Stimulated activated CD4-positive, alpha-beta T cell treated with anti-CD3 and anti-CD28 coated beads, Interleukin-4, amount 100 ng/mL, for 24 hours (primary cell): ENCODE data around the gene KIF2A.

Experiments
- DNase-seq: peaks from one replicate; pipeline ENCODE4 v3.0.0-alpha.2; 2020

Gene KIF2A

GRCh38 chr5:62305715-62306322 is at the start of gene KIF2A:
KIF2A (plus strand) TSS chr5:62306206; CDS start chr5:62306473, 267 bp downstream.
- peak; percentile 91 for DNase-seq

- no peak for DNase-seq
These were observed 49.0 kb upstream of the KIF2A start for GRCh38 chr5:62257020-62257367.

GRCh38 chr5:62258654-62259053 is 47.4 kb upstream of the KIF2A start:
- no peak for DNase-seq

GRCh38 chr5:62259699-62260250 is 46.2 kb upstream of the KIF2A start:
- no peak for DNase-seq

GRCh38 chr5:62260513-62260912 is 45.5 kb upstream of the KIF2A start:
- no peak for DNase-seq

- DNase-seq, result no peak
These were observed 42.6 kb upstream of the KIF2A start for GRCh38 chr5:62263401-62263800.

GRCh38 chr5:62265648-62266112 is 40.3 kb upstream of the KIF2A start:
- no peak for DNase-seq

- no peak for DNase-seq
These were observed 39.4 kb upstream of the KIF2A start for GRCh38 chr5:62266573-62266972.

- DNase-seq, result peak; percentile 14
These were observed 37.8 kb upstream of the KIF2A start for GRCh38 chr5:62268234-62268633.

- DNase-seq, result no peak
These were observed 37.2 kb upstream of the KIF2A start for GRCh38 chr5:62268792-62269191.

- no peak for DNase-seq
These were observed 34.6 kb upstream of the KIF2A start for GRCh38 chr5:62271370-62271769.

- no peak for DNase-seq
These were observed 34.1 kb upstream of the KIF2A start for GRCh38 chr5:62271870-62272269.

- no peak for DNase-seq
These were observed 32.3 kb upstream of the KIF2A start for GRCh38 chr5:62273687-62274086.

- DNase-seq, result no peak
These were observed 30.4 kb upstream of the KIF2A start for GRCh38 chr5:62275581-62275980.

GRCh38 chr5:62281411-62281810 is 24.6 kb upstream of the KIF2A start:
- no peak for DNase-seq

GRCh38 chr5:62282064-62282463 is 23.9 kb upstream of the KIF2A start:
- no peak for DNase-seq

GRCh38 chr5:62283005-62283404 is 23.0 kb upstream of the KIF2A start:
- no peak for DNase-seq

GRCh38 chr5:62283861-62284260 is 22.1 kb upstream of the KIF2A start:
- no peak for DNase-seq

GRCh38 chr5:62284946-62285891 is 20.8 kb upstream of the KIF2A start:
- peak; percentile 76 for DNase-seq

- no peak for DNase-seq
These were observed 19.2 kb upstream of the KIF2A start for GRCh38 chr5:62286834-62287233.

- DNase-seq, result no peak
These were observed 18.8 kb upstream of the KIF2A start for GRCh38 chr5:62287237-62287636.

- DNase-seq, result no peak
These were observed 17.9 kb upstream of the KIF2A start for GRCh38 chr5:62288118-62288517.

GRCh38 chr5:62289813-62290212 is 16.2 kb upstream of the KIF2A start:
- DNase-seq, result no peak

GRCh38 chr5:62291829-62292228 is 14.2 kb upstream of the KIF2A start:
- peak; percentile 63 for DNase-seq
